Gastrocnemius medialis (tissue), 4 donors: ENCODE results near the gene GMPR2.

ENCODE experiments used
- CTCF ChIP-seq, 5 experiments: fragments of 450-650 bp in 3 of 5; fragments of 200-600 bp in 2 of 5; sonication (generic) in 2 of 5; IDR thresholded peaks in 4 of 5; conservative IDR thresholded peaks in 1 of 5; 1 replicate in 4 of 5; 2 replicates in 1 of 5; pipeline ENCODE4 v1.5.1; 2016 to 2019; ENCODE audit warnings: antibody characterized with exemption in 5 of 5, mild to moderate bottlenecking in 3 of 5, moderate library complexity in 3 of 5
- POLR2A ChIP-seq, 2 donors: fragments of 450-650 bp; IDR thresholded peaks; one replicate each; pipeline ENCODE4 v1.6.1; 2017; ENCODE audit warnings: antibody characterized with exemption in 2 of 2, mild to moderate bottlenecking in 2 of 2, moderate library complexity in 2 of 2

DNA sequence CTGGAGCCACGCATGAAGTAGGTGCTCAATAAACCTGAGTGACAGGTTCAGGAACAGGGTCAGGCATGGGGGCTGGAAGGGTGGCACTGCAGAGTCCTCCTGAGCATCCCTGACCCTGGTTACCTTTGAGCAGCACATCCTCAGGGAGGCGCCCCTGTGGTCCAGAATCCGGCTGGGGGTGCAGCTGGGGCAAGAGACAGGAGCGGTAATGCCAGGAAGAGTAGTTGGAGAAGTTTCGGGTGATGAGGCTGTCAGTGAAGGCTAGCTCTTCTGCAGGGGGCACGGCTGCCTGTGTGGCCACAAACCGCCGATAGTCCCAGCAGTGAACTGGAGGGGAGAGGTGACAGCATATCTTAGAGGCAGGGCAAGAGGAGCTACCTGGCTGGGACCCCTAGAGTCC lies 36.6 kb downstream of the GMPR2 start:
- TF ChIP-seq CTCF (IDR thresholded peaks at IDR 0.05 in 4 of 5, conservative IDR thresholded peaks at IDR 0.05 in 1 of 5) (no peak), POLR2A (IDR thresholded peaks at IDR 0.05) (no peak)
